ENCODE results near the gene ZNF195.

The ZNF195 gene

GRCh38 chr11:3380706-3381545, 2.0 kb upstream of the ZNF195 start:
- H3K27ac Mint-ChIP-seq = no peak overlapping the region
- peaks cover 4% of the 10 kb centered on the region for H3K27me3 Mint-ChIP-seq
- H3K4me3 Mint-ChIP-seq = no peak overlapping the region
- peaks cover 36% of the 10 kb centered on the region for H3K4me1 Mint-ChIP-seq (ENCODE audit: low read depth)
- no peaks in the 10 kb centered on the region for H3K9me3 Mint-ChIP-seq (ENCODE audit: low read depth)
- peaks cover 11% of the 10 kb centered on the region for H3K36me3 Mint-ChIP-seq

- Mint-ChIP-seq H3K4me1 (ENCODE audit: low read depth) (peaks cover 57% of the 10 kb centered on the region), H3K27ac (peak overlapping the region; percentile 28), H3K36me3 (peaks cover 37% of the 10 kb centered on the region), H3K27me3 (no peaks in the 10 kb centered on the region), H3K4me3 (peak overlapping the region; percentile 52), H3K9me3 (ENCODE audit: low read depth) (no peaks in the 10 kb centered on the region)
Observed at GRCh38 chr11:3375552-3375951, 3.4 kb downstream of the ZNF195 start.

GRCh38 chr11:3370311-3370870, 8.6 kb downstream of the ZNF195 start:
- H3K27me3 Mint-ChIP-seq = no peaks in the 10 kb centered on the region

GRCh38 chr11:3369366-3369765, 9.6 kb downstream of the ZNF195 start:
- H3K4me1 Mint-ChIP-seq (ENCODE audit: low read depth) = peaks cover 10% of the 10 kb centered on the region
- H3K27ac Mint-ChIP-seq = no peak overlapping the region
- no peaks in the 10 kb centered on the region for H3K27me3 Mint-ChIP-seq
- peaks cover 12% of the 10 kb centered on the region for H3K9me3 Mint-ChIP-seq (ENCODE audit: low read depth)
- no peak overlapping the region for H3K4me3 Mint-ChIP-seq
- peaks cover 63% of the 10 kb centered on the region for H3K36me3 Mint-ChIP-seq

More at GRCh38 chr11:3370311-3370870, 8.6 kb downstream of the ZNF195 start:
- Mint-ChIP-seq H3K4me1 (ENCODE audit: low read depth) (peaks cover 17% of the 10 kb centered on the region), H3K36me3 (peaks cover 53% of the 10 kb centered on the region), H3K4me3 (no peak overlapping the region), H3K27ac (no peak overlapping the region), H3K9me3 (ENCODE audit: low read depth) (peaks cover 6% of the 10 kb centered on the region)

GRCh38 chr11:3368199-3368598, 10.7 kb downstream of the ZNF195 start:
- Mint-ChIP-seq H3K27ac (no peak overlapping the region), H3K4me3 (no peak overlapping the region), H3K4me1 (ENCODE audit: low read depth) (peaks cover 7% of the 10 kb centered on the region), H3K36me3 (peaks cover 70% of the 10 kb centered on the region), H3K27me3 (no peaks in the 10 kb centered on the region), H3K9me3 (ENCODE audit: low read depth) (peaks cover 21% of the 10 kb centered on the region)

GRCh38 chr11:3367221-3367620, 11.7 kb downstream of the ZNF195 start:
- Mint-ChIP-seq H3K9me3 (ENCODE audit: low read depth) (peaks cover 30% of the 10 kb centered on the region), H3K27ac (no peak overlapping the region)

GRCh38 chr11:3359092-3359824, 19.7 kb downstream of the ZNF195 start:
- Mint-ChIP-seq H3K27ac (no peak overlapping the region), H3K4me1 (ENCODE audit: low read depth) (peaks cover 3% of the 10 kb centered on the region), H3K36me3 (peaks cover 68% of the 10 kb centered on the region), H3K4me3 (no peak overlapping the region), H3K27me3 (no peaks in the 10 kb centered on the region), H3K9me3 (ENCODE audit: low read depth) (peaks cover 47% of the 10 kb centered on the region)

More at GRCh38 chr11:3367221-3367620, 11.7 kb downstream of the ZNF195 start:
- no peak overlapping the region for H3K4me3 Mint-ChIP-seq
- H3K36me3 Mint-ChIP-seq = peaks cover 73% of the 10 kb centered on the region
- no peaks in the 10 kb centered on the region for H3K27me3 Mint-ChIP-seq
- peaks cover 5% of the 10 kb centered on the region for H3K4me1 Mint-ChIP-seq (ENCODE audit: low read depth)

- no peak overlapping the region for H3K4me3 Mint-ChIP-seq
- H3K36me3 Mint-ChIP-seq = peaks cover 59% of the 10 kb centered on the region
- peaks cover 38% of the 10 kb centered on the region for H3K9me3 Mint-ChIP-seq (ENCODE audit: low read depth)
- peaks cover 1% of the 10 kb centered on the region for H3K4me1 Mint-ChIP-seq (ENCODE audit: low read depth)
- no peaks in the 10 kb centered on the region for H3K27me3 Mint-ChIP-seq
- no peak overlapping the region for H3K27ac Mint-ChIP-seq
Observed at GRCh38 chr11:3357994-3358676, 20.8 kb downstream of the ZNF195 start.

- no peaks in the 10 kb centered on the region for H3K27me3 Mint-ChIP-seq
- H3K36me3 Mint-ChIP-seq = peaks cover 51% of the 10 kb centered on the region
- H3K4me3 Mint-ChIP-seq = no peak overlapping the region
- peaks cover 30% of the 10 kb centered on the region for H3K9me3 Mint-ChIP-seq (ENCODE audit: low read depth)
- no peak overlapping the region for H3K27ac Mint-ChIP-seq
- H3K4me1 Mint-ChIP-seq (ENCODE audit: low read depth) = peaks cover 1% of the 10 kb centered on the region
Observed at GRCh38 chr11:3357302-3357701, 21.6 kb downstream of the ZNF195 start.

GRCh38 chr11:3356858-3357257, 22.1 kb downstream of the ZNF195 start:
- H3K27me3 Mint-ChIP-seq = no peaks in the 10 kb centered on the region
- peaks cover 50% of the 10 kb centered on the region for H3K36me3 Mint-ChIP-seq
- no peak overlapping the region for H3K27ac Mint-ChIP-seq
- H3K4me1 Mint-ChIP-seq (ENCODE audit: low read depth) = peaks cover 1% of the 10 kb centered on the region
- H3K4me3 Mint-ChIP-seq = no peak overlapping the region
- H3K9me3 Mint-ChIP-seq (ENCODE audit: low read depth) = peaks cover 29% of the 10 kb centered on the region

- Mint-ChIP-seq H3K36me3 (peaks cover 24% of the 10 kb centered on the region), H3K9me3 (ENCODE audit: low read depth) (peaks cover 13% of the 10 kb centered on the region), H3K4me1 (ENCODE audit: low read depth) (peaks cover 1% of the 10 kb centered on the region), H3K4me3 (no peak overlapping the region), H3K27ac (no peak overlapping the region), H3K27me3 (no peaks in the 10 kb centered on the region)
Observed at GRCh38 chr11:3353066-3353465, 25.9 kb downstream of the ZNF195 start.

GRCh38 chr11:3347127-3347526, 31.8 kb downstream of the ZNF195 start:
- Mint-ChIP-seq H3K36me3 (peaks cover 19% of the 10 kb centered on the region), H3K4me3 (no peak overlapping the region), H3K4me1 (ENCODE audit: low read depth) (no peaks in the 10 kb centered on the region), H3K9me3 (ENCODE audit: low read depth) (peaks cover 5% of the 10 kb centered on the region), H3K27ac (no peak overlapping the region), H3K27me3 (peaks cover 3% of the 10 kb centered on the region)

- Mint-ChIP-seq H3K4me1 (ENCODE audit: low read depth) (no peaks in the 10 kb centered on the region), H3K4me3 (no peak overlapping the region), H3K27me3 (peaks cover 4% of the 10 kb centered on the region), H3K27ac (no peak overlapping the region), H3K36me3 (peaks cover 19% of the 10 kb centered on the region), H3K9me3 (ENCODE audit: low read depth) (peaks cover 5% of the 10 kb centered on the region)
Observed at GRCh38 chr11:3346587-3346986, 32.4 kb downstream of the ZNF195 start.

GRCh38 chr11:3345736-3346135, 33.2 kb downstream of the ZNF195 start:
- Mint-ChIP-seq H3K4me1 (ENCODE audit: low read depth) (no peaks in the 10 kb centered on the region), H3K36me3 (peaks cover 19% of the 10 kb centered on the region), H3K27ac (no peak overlapping the region), H3K27me3 (peaks cover 7% of the 10 kb centered on the region), H3K4me3 (no peak overlapping the region), H3K9me3 (ENCODE audit: low read depth) (peaks cover 5% of the 10 kb centered on the region)

Data from activated naive CD8-positive, alpha-beta T cell (primary cell).